Suprapubic skin (tissue), 4 donors: Measurements from ENCODE around the gene BRAT1.
"Not testable (repeated sequence)": the region's sequence is repeated elsewhere in the genome, so short reads cannot be mapped to it uniquely, and the experiment has no call there.

Source experiments
- CTCF ChIP-seq, 2 donors: fragments of 200-600 bp in 1 of 2; fragments of 450-650 bp in 1 of 2; sonication (generic) in 1 of 2; IDR thresholded peaks; one replicate each; pipeline ENCODE4 v1.5.1; 2016 to 2019; ENCODE audit warnings: antibody characterized with exemption in 2 of 2, mild to moderate bottlenecking in 1 of 2, moderate library complexity in 1 of 2
- EP300 ChIP-seq: sonication (generic); formaldehyde crosslinking; IDR thresholded peaks from one replicate; pipeline ENCODE4 v1.6.1; 2017; ENCODE audit warnings: antibody characterized with exemption
- POLR2A ChIP-seq, 2 donors: fragments of 450-650 bp; IDR thresholded peaks; one replicate each; pipeline ENCODE4 v1.6.1; 2017; ENCODE audit warnings: antibody characterized with exemption in 2 of 2, mild to moderate bottlenecking in 2 of 2, moderate library complexity in 2 of 2
- POLR2AphosphoS5 ChIP-seq, 3 donors: sonication (generic); formaldehyde crosslinking; IDR thresholded peaks; one replicate each; pipeline ENCODE4 v1.6.1; 2017; ENCODE audit warnings: antibody characterized with exemption in 3 of 3

DNA sequence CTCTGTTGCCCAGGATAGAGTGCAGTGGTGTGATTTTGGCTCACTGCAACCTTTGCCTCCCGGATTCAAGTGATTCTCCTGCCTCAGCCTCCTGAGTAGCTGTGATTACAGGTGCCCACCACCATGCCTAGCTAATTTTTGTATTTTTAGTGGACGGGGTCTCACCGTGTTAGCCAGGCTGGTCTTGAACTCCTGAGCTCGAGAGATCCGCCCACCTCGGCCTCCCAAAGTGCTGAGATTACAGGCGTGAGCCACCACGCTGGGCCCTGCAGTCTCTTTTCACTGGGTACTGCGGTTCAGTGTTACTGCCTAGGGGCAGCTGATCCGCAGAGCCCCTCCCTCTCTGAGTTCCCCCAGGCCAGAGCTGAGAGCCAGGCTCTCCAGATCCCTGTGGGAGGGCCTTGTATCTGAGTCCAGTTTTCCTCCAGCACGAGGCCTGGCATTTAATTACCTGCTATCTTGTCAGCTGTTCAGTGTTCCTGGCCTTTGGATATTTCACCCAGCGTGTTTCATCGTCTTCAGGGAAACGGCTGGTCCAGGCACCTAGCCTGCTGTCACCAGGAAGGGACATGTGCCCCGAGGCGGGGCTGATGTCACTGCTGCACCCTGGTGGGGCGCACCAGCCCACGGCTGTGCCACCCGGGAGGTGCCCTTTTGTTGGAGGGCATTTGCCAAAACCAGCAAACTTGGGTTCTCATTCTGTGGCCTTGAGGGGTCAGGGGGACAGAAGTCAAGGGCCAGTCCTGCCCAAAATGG, 19.3 kb downstream of the BRAT1 start:
- not testable (repeated sequence) for TF ChIP-seq CTCF (IDR thresholded peaks at IDR 0.05); POLR2A (IDR thresholded peaks at IDR 0.05); EP300; POLR2AphosphoS5 (IDR thresholded peaks at IDR 0.05)
